Measurements from ENCODE around the gene MICAL3.

DNA sequence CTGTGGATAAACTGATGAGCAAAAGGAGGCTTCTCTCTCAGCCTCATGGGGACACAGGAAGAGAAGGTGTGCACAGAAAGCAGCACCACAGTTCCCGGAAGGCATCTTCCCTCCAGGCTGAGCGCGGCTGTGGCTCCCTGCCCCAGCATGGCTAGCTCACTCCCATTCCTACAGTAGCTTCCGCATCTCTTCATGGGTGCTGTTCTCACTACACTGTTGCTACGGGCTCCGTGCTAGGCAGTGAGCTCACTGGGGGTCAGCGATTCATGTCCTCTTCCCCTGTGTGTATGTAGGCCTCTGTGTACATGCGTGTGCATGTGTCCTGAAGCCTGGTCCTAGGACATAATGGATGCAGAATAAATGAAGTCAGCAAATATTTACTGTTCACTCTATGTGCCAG, 64.3 kb downstream of the MICAL3 start:
- TF ChIP-seq, protein P1, sequence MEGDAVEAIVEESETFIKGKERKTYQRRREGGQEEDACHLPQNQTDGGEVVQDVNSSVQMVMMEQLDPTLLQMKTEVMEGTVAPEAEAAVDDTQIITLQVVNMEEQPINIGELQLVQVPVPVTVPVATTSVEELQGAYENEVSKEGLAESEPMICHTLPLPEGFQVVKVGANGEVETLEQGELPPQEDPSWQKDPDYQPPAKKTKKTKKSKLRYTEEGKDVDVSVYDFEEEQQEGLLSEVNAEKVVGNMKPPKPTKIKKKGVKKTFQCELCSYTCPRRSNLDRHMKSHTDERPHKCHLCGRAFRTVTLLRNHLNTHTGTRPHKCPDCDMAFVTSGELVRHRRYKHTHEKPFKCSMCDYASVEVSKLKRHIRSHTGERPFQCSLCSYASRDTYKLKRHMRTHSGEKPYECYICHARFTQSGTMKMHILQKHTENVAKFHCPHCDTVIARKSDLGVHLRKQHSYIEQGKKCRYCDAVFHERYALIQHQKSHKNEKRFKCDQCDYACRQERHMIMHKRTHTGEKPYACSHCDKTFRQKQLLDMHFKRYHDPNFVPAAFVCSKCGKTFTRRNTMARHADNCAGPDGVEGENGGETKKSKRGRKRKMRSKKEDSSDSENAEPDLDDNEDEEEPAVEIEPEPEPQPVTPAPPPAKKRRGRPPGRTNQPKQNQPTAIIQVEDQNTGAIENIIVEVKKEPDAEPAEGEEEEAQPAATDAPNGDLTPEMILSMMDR (IDR thresholded peaks at IDR 0.05) = no peak
- TF ChIP-seq EP300 (IDR thresholded peaks at IDR 0.05) = no peak
- no peak for TF ChIP-seq POLR2A (IDR thresholded peaks at IDR 0.05)

Data from tibial nerve (tissue), 4 donors.